HEK293T (cell line): ENCODE results near the gene NSDHL.
"Not testable (repeated sequence)": the region's sequence is repeated elsewhere in the genome, so short reads cannot be mapped to it uniquely, and the experiment has no call there.

Experiments
- CTCF ChIA-PET: fragments of 350-600 bp; formaldehyde crosslinking; extraction: SDS; loops from one replicate; lab custom pipeline; 2021; ENCODE audit warnings: antibody characterized with exemption, inconsistent platforms; lab: Yijun Ruan, JAX
- POLR2A ChIA-PET: fragments of 350-600 bp; formaldehyde crosslinking; extraction: SDS; loops from one replicate; lab custom pipeline; 2020; ENCODE audit warnings: antibody characterized with exemption, inconsistent platforms; lab: Yijun Ruan, JAX
- DNase-seq: peaks from one replicate; pipeline ENCODE4 v3.0.0; 2012; ENCODE audit warnings: mixed read lengths; ENCODE audit errors: extremely low spot score
- ARNT ChIP-seq: fragments of 450-650 bp; IDR thresholded peaks from 2 replicates; pipeline ENCODE4 v1.6.1; 2017; ENCODE audit warnings: mild to moderate bottlenecking
- BHLHE40 ChIP-seq: fragments of 450-650 bp; IDR thresholded peaks from 2 replicates; pipeline ENCODE4 v1.6.1; 2016; ENCODE audit warnings: mild to moderate bottlenecking, moderate library complexity, borderline replicate concordance
- CTBP1 ChIP-seq: fragments of 450-650 bp; IDR thresholded peaks from 2 replicates; pipeline ENCODE4 v1.6.1; 2016; ENCODE audit warnings: borderline replicate concordance
- ELF4 ChIP-seq: fragments of 450-650 bp; IDR thresholded peaks from 2 replicates; pipeline ENCODE4 v1.6.1; 2017; ENCODE audit warnings: antibody characterized with exemption
- FOXA1 ChIP-seq: fragments of 450-650 bp; IDR thresholded peaks from 2 replicates; pipeline ENCODE4 v1.6.1; 2016; ENCODE audit warnings: mild to moderate bottlenecking
- FOXK2 ChIP-seq: fragments of 450-650 bp; IDR thresholded peaks from 2 replicates; pipeline ENCODE4 v1.6.1; 2016; ENCODE audit warnings: mild to moderate bottlenecking
- FOXM1 ChIP-seq: fragments of 450-650 bp; IDR thresholded peaks from 2 replicates; pipeline ENCODE4 v1.6.1; 2017; ENCODE audit warnings: mild to moderate bottlenecking, borderline replicate concordance
- HDGF ChIP-seq: fragments of 450-650 bp; IDR thresholded peaks from 2 replicates; pipeline ENCODE4 v1.6.1; 2017; ENCODE audit warnings: antibody characterized with exemption, borderline replicate concordance
- L3MBTL2 ChIP-seq: fragments of 450-650 bp; conservative IDR thresholded peaks from 2 replicates; pipeline ENCODE4 v1.6.1; 2016; ENCODE audit warnings: mild to moderate bottlenecking
- LEF1 ChIP-seq: fragments of 450-650 bp; IDR thresholded peaks from 2 replicates; pipeline ENCODE4 v1.6.1; 2017; ENCODE audit warnings: mild to moderate bottlenecking, borderline replicate concordance
- NFRKB ChIP-seq: fragments of 450-650 bp; IDR thresholded peaks from 2 replicates; pipeline ENCODE4 v1.6.1; 2016; ENCODE audit warnings: mild to moderate bottlenecking, moderate library complexity
- PKNOX1 ChIP-seq: fragments of 450-650 bp; IDR thresholded peaks from 2 replicates; pipeline ENCODE4 v1.6.1; 2016
- SP1 ChIP-seq: fragments of 450-650 bp; IDR thresholded peaks from 2 replicates; pipeline ENCODE4 v1.6.1; 2017
- SUZ12 ChIP-seq: fragments of 450-650 bp; IDR thresholded peaks from 2 replicates; pipeline ENCODE4 v1.6.1; 2016; ENCODE audit warnings: mild to moderate bottlenecking
- TARDBP ChIP-seq: fragments of 450-650 bp; IDR thresholded peaks from 2 replicates; pipeline ENCODE4 v1.6.1; 2016
- ZNF384 ChIP-seq: fragments of 450-650 bp; IDR thresholded peaks from 2 replicates; pipeline ENCODE4 v1.6.1; 2016

NSDHL gene

GRCh38 chrX:152830312-152831305 is at the start of gene NSDHL, which contains the start of gene CETN2:
Gene NSDHL, plus strand, starts transcription at chrX:152831063. Its CDS starts 15,262 bp downstream, at chrX:152846325.
Gene CETN2, minus strand, starts transcription at chrX:152830757. Its CDS starts 47 bp downstream, at chrX:152830710.
- ChIA-PET POLR2A (interaction anchor here (0.7 to 1.2 kb wide), 3 partner anchors 9 to 12 kb away, joined by 3 to 5 read pairs (median 3); no protein-coding TSS in a partner anchor), CTCF (interaction anchor here (0.7 to 0.8 kb wide), 2 partner anchors 9 to 96 kb away, joined by 3 read pairs; no protein-coding TSS in a partner anchor)
- DNase-seq, result peak; percentile 98
- TF ChIP-seq L3MBTL2, result peak; percentile 37; the same call in 1 of the 2 replicates
- TF ChIP-seq HDGF, result peak; percentile 99
- no peak for TF ChIP-seq CTBP1

- POLR2A ChIA-PET, DNase-seq, CTCF ChIA-PET: not testable (repeated sequence)
These were observed 43.8 kb upstream of the NSDHL start for GRCh38 chrX:152787062-152787461.

DNA sequence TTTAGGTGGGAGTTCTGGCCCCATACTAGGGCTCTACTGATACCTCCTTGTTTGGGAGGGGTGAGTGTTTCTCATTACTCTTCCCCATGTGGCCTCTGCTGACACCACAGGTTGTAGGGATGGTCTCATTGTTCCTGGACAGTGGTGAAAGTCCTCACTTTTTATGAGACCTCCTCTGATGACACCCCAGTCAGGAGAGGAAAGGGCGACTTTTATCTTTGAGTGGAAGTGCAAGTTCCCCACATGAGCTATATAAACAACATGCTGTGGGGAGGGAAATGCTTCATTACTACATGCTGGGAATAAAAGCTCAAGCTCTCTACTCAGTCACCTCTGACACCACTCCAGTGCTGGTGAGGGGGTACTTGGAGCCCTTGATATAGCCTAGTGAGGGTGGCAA is 31.9 kb upstream of the NSDHL start:
- no peak for DNase-seq
- TF ChIP-seq CTBP1, result no peak
- TF ChIP-seq ARNT, result no peak
- TF ChIP-seq FOXM1, result no peak
- TF ChIP-seq ELF4, result no peak
- no peak for TF ChIP-seq SUZ12
- TF ChIP-seq ZNF384, result no peak
- TF ChIP-seq FOXA1, result no peak
- no peak for TF ChIP-seq NFRKB
- no peak for TF ChIP-seq L3MBTL2
- no peak for TF ChIP-seq LEF1
- no peak for TF ChIP-seq HDGF
- no peak for TF ChIP-seq BHLHE40
- no peak for TF ChIP-seq FOXK2
- ChIA-PET CTCF (interaction anchor here (0.6 kb wide), 1 partner anchor 1120 kb away, joined by 3 read pairs; no protein-coding TSS in a partner anchor), POLR2A (no interaction called here)

DNA sequence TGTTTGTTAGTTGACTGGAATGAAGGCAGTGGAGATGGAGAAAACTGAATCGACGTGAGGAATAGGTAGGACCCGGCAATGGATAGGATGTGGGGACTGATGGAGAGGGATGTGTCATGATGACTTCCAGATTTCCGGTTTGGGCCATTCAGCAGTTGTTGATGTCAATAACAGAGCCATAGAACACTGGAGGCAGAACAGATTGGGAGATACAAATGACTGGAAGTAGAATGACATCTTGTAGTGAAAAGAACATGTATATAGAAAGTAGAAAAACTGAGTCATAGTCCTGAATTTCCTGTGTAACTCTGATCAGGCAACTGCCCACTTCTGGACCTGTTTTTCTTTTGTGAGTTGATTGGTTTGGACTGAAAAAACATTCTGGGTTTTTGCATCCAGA is 24.8 kb upstream of the NSDHL start:
- POLR2A ChIA-PET, result no interaction called here
- CTCF ChIA-PET, result no interaction called here
- TF ChIP-seq FOXK2 (no peak), LEF1 (no peak), SP1 (no peak), BHLHE40 (no peak), ARNT (no peak), PKNOX1 (no peak)
- DNase-seq, result no peak

GRCh38 chrX:152810403-152810802 is 20.5 kb upstream of the NSDHL start:
- TF ChIP-seq FOXK2, result no peak
- TF ChIP-seq PKNOX1, result no peak
- TF ChIP-seq CTBP1, result no peak
- no peak for TF ChIP-seq HDGF
- TF ChIP-seq NFRKB, result no peak
- TF ChIP-seq LEF1, result no peak
- no peak for TF ChIP-seq SUZ12
- no peak for TF ChIP-seq L3MBTL2
- TF ChIP-seq SP1, result no peak
- no peak for TF ChIP-seq ELF4
- POLR2A ChIA-PET, result no interaction called here
- DNase-seq, result no peak
- CTCF ChIA-PET, result interaction anchor here (1.1 kb wide), 1 partner anchor 12 kb away, joined by 3 read pairs; no protein-coding TSS in a partner anchor

DNA sequence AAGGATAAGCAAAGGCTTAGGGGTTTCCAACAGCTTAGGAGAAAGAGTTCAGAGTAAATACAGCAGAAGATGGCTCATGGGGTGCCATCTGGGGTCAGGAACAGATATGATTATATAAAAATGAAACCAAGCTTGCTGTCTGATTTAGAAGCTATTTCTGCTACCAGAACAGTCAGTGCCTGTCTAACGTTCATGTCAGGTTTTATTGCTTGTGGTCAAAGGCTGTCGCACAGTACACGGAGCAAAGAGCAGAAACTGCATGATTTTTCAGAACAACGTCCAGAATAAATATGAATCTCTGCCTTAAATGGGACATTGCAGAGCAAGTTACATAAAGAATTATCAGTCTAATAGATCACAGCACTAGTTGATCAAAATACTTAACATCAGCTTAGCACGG is 17.7 kb upstream of the NSDHL start:
- DNase-seq, result no peak
- TF ChIP-seq BHLHE40, result no peak
- no peak for TF ChIP-seq NFRKB
- TF ChIP-seq SP1, result no peak
- TF ChIP-seq FOXA1, result no peak
- TF ChIP-seq L3MBTL2, result no peak
- TF ChIP-seq FOXK2, result no peak
- TF ChIP-seq PKNOX1, result no peak
- no peak for TF ChIP-seq SUZ12
- TF ChIP-seq FOXM1, result no peak
- no peak for TF ChIP-seq TARDBP
- TF ChIP-seq ARNT, result no peak
- no peak for TF ChIP-seq CTBP1
- CTCF ChIA-PET, result interaction anchor here (2.0 kb wide), 1 partner anchor 8 kb away, joined by 13 read pairs; no protein-coding TSS in a partner anchor
- POLR2A ChIA-PET, result no interaction called here
